ENCODE results near the gene PFDN2.

The PFDN2 gene

DNA sequence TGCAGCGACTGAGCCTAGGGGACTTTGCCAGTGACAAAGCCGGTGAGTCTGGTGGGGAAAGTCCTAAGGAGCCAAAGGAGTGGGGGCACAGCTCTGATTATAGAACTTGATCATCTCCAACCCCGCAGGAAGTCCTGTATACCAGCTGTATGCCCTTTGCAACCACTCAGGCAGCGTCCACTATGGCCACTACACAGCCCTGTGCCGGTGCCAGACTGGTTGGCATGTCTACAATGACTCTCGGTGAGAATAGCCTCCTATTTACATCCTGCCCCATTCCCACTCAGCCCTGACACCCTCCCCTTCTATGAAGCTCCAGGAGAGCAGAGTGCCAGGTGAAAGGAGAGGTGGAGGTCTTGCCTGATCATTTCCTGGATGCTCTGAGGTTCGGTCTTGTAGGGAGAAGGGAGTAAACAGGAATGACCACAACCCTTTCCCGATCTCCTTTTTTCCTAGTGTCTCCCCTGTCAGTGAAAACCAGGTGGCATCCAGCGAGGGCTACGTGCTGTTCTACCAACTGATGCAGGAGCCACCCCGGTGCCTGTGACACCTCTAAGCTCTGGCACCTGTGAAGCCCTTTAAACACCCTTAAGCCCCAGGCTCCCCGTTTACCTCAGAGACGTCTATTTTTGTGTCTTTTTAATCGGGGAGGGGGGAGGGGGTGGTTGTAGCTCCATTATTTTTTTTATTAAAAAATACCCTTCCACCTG, 47.2 kb upstream of the PFDN2 start:
- Histone ChIP-seq H2AFZ (ENCODE audit: low read depth, low read length) (no peak overlapping the region), H4K20me1 (ENCODE audit: insufficient read depth, low read length) (no peaks in the 10 kb centered on the region), H3K4me3 (ENCODE audit: low read length) (peak overlapping the region; percentile 80), H3K9me3 (ENCODE audit: insufficient read depth, low read length) (no peaks in the 10 kb centered on the region), H3K27ac (ENCODE audit: low read length) (peak overlapping the region; percentile 62; the same call in 1 of the 2 replicates), H3K4me1 (ENCODE audit: low read length) (peaks cover 18% of the 10 kb centered on the region), H3K36me3 (replicated peaks; ENCODE audit: low read depth, low read length) (peaks cover 27% of the 10 kb centered on the region), H3K79me2 (ENCODE audit: low read length) (peaks cover 8% of the 10 kb centered on the region), H3K27me3 (ENCODE audit: low read depth, low read length) (no peaks in the 10 kb centered on the region), H3K9ac (ENCODE audit: low read length) (peak overlapping the region; percentile 81), H3K4me2 (ENCODE audit: low read length) (peak overlapping the region; percentile 91)
- TF ChIP-seq EZH2phosphoT487 (IDR thresholded peaks at IDR 0.05; ENCODE audit: low read depth): no peak
- TF ChIP-seq, protein P1, sequence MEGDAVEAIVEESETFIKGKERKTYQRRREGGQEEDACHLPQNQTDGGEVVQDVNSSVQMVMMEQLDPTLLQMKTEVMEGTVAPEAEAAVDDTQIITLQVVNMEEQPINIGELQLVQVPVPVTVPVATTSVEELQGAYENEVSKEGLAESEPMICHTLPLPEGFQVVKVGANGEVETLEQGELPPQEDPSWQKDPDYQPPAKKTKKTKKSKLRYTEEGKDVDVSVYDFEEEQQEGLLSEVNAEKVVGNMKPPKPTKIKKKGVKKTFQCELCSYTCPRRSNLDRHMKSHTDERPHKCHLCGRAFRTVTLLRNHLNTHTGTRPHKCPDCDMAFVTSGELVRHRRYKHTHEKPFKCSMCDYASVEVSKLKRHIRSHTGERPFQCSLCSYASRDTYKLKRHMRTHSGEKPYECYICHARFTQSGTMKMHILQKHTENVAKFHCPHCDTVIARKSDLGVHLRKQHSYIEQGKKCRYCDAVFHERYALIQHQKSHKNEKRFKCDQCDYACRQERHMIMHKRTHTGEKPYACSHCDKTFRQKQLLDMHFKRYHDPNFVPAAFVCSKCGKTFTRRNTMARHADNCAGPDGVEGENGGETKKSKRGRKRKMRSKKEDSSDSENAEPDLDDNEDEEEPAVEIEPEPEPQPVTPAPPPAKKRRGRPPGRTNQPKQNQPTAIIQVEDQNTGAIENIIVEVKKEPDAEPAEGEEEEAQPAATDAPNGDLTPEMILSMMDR (IDR thresholded peaks at IDR 0.05; ENCODE audit: low read depth, low read length): no peak

DNA sequence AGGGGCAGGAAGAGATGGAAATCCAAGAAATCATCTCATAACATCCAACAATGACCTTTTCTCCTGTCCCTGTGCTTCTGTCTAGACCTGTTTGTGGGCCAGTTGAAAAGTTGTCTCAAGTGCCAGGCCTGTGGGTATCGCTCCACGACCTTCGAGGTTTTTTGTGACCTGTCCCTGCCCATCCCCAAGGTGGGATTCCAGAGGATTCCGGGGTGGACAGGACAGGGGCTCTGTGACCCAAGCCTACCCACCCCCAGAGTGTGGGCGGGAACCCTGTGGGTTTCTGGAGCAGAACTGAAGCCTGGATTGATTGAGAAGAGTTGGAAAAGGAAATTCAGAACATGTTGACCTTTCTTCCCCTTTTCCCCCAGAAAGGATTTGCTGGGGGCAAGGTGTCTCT, 46.0 kb upstream of the PFDN2 start:
- Histone ChIP-seq H3K27ac (ENCODE audit: low read length) (no peak overlapping the region), H3K36me3 (replicated peaks; ENCODE audit: low read depth, low read length) (peaks cover 24% of the 10 kb centered on the region), H3K27me3 (ENCODE audit: low read depth, low read length) (no peaks in the 10 kb centered on the region), H3K9ac (ENCODE audit: low read length) (no peak overlapping the region), H2AFZ (ENCODE audit: low read depth, low read length) (no peak overlapping the region), H3K4me3 (ENCODE audit: low read length) (no peak overlapping the region), H3K4me2 (ENCODE audit: low read length) (no peak overlapping the region), H3K79me2 (ENCODE audit: low read length) (peaks cover 14% of the 10 kb centered on the region), H4K20me1 (ENCODE audit: insufficient read depth, low read length) (no peaks in the 10 kb centered on the region), H3K4me1 (ENCODE audit: low read length) (peaks cover 23% of the 10 kb centered on the region), H3K9me3 (ENCODE audit: insufficient read depth, low read length) (no peaks in the 10 kb centered on the region)
- TF ChIP-seq EZH2phosphoT487 (IDR thresholded peaks at IDR 0.05; ENCODE audit: low read depth): no peak
- TF ChIP-seq, protein P1 (IDR thresholded peaks at IDR 0.05; ENCODE audit: low read depth, low read length): no peak

DNA sequence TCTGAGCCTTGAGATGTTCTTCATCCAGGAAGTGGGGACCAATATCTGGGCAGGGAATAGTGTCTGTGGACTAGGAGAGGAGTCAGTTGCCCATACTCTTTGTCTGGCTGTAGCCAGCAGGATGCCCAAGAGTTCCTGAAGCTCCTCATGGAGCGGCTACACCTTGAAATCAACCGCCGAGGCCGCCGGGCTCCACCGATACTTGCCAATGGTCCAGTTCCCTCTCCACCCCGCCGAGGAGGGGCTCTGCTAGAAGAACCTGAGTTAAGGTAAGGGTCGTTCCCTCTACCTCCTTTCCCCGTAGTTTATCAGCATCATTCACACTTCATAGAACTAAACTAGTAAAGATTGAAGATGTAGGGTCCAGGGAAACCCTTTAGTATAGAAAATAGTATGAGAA, 45.0 kb upstream of the PFDN2 start:
- Histone ChIP-seq H3K4me2 (ENCODE audit: low read length) (no peak overlapping the region), H3K27ac (ENCODE audit: low read length) (no peak overlapping the region), H2AFZ (ENCODE audit: low read depth, low read length) (no peak overlapping the region), H3K27me3 (ENCODE audit: low read depth, low read length) (no peaks in the 10 kb centered on the region), H3K9me3 (ENCODE audit: insufficient read depth, low read length) (no peaks in the 10 kb centered on the region), H4K20me1 (ENCODE audit: insufficient read depth, low read length) (no peaks in the 10 kb centered on the region), H3K4me1 (ENCODE audit: low read length) (peaks cover 27% of the 10 kb centered on the region), H3K36me3 (replicated peaks; ENCODE audit: low read depth, low read length) (peaks cover 24% of the 10 kb centered on the region), H3K79me2 (ENCODE audit: low read length) (peaks cover 14% of the 10 kb centered on the region), H3K9ac (ENCODE audit: low read length) (no peak overlapping the region), H3K4me3 (ENCODE audit: low read length) (no peak overlapping the region)
- TF ChIP-seq, protein P1 (IDR thresholded peaks at IDR 0.05; ENCODE audit: low read depth, low read length): no peak
- TF ChIP-seq EZH2phosphoT487 (IDR thresholded peaks at IDR 0.05; ENCODE audit: low read depth): no peak

DNA sequence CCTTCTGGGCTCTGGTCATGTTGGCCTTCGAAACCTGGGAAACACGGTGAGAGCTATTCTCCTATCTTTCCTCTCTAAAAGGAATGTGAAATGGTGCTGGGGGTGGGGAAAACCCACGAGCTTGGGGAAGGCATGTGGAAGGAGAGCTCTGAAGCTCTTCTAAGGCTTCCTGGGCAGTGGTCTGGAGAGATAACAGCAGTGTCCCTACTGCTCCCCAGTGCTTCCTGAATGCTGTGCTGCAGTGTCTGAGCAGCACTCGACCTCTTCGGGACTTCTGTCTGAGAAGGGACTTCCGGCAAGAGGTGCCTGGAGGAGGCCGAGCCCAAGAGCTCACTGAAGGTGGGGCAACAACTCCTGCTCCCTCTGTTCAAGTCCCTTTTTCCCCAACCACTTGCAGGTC, 44.2 kb upstream of the PFDN2 start:
- no peak overlapping the region for H3K9ac ChIP-seq (ENCODE audit: low read length)
- H3K4me3 ChIP-seq (ENCODE audit: low read length): no peak overlapping the region
- no peaks in the 10 kb centered on the region for H3K9me3 ChIP-seq (ENCODE audit: insufficient read depth, low read length)
- H3K4me2 ChIP-seq (ENCODE audit: low read length): no peak overlapping the region
- H2AFZ ChIP-seq (ENCODE audit: low read depth, low read length): no peak overlapping the region
- peaks cover 29% of the 10 kb centered on the region for H3K36me3 ChIP-seq (replicated peaks; ENCODE audit: low read depth, low read length)
- H3K4me1 ChIP-seq (ENCODE audit: low read length): peaks cover 24% of the 10 kb centered on the region
- H3K27me3 ChIP-seq (ENCODE audit: low read depth, low read length): no peaks in the 10 kb centered on the region
- H4K20me1 ChIP-seq (ENCODE audit: insufficient read depth, low read length): no peaks in the 10 kb centered on the region
- TF ChIP-seq EZH2phosphoT487 (IDR thresholded peaks at IDR 0.05; ENCODE audit: low read depth): no peak
- TF ChIP-seq, protein P1 (IDR thresholded peaks at IDR 0.05; ENCODE audit: low read depth, low read length): no peak
- H3K79me2 ChIP-seq (ENCODE audit: low read length): peaks cover 14% of the 10 kb centered on the region
- no peak overlapping the region for H3K27ac ChIP-seq (ENCODE audit: low read length)
